Measurements from ENCODE around the gene FURIN. TPM values are rescaled to one million over a fixed set of nuclear protein-coding genes. Genes with fewer than 3 reads are reported as not detected.

FURIN gene
- total and polyA plus RNA-seq, 9 of the 15 experiments (the other 6 are each of a cell fraction or from before 2014, with no cell fraction given), result 0.92 to 99.9 (median 34.8) TPM

- FAIRE-seq, result no peak
- ChIA-PET POLR2A (interaction anchor here (0.6 to 1.4 kb wide), 6 partner anchors 11 to 296 kb away, joined by 3 to 4 read pairs (median 3); no protein-coding TSS in a partner anchor), CTCF (ENCODE audit: low intra/inter-chr PET ratio) (no interaction called here)
- Histone ChIP-seq H3K4me1 (replicated peaks in 1 of 2; ENCODE audit: control insufficient read depth in 2 of 2, insufficient read depth in 2 of 2, low read length in 2 of 2) (peaks cover 6 to 35% of the 10 kb centered on the region in 2 experiments; a peak in 4 of 5 replicates), H3K27ac (ENCODE audit: extremely low read depth, low read depth, low read length) (no peak overlapping the region), H3K36me3 (ENCODE audit: control insufficient read depth, insufficient read depth, low read length) (no peaks in the 10 kb centered on the region), H3K4me2 (ENCODE audit: insufficient read depth, low read length) (no peak overlapping the region), H3K79me2 (ENCODE audit: control insufficient read depth, insufficient read depth, low read length) (no peaks in the 10 kb centered on the region), H3K9me1 (ENCODE audit: control insufficient read depth, insufficient read depth, low read length) (no peaks in the 10 kb centered on the region), H3K9ac (ENCODE audit: insufficient read depth in 1 of 2, low read depth in 2 of 2, low read length in 2 of 2) (no peak overlapping the region), H3K4me3 (no peak overlapping the region), H3K27me3 (ENCODE audit: control insufficient read depth in 2 of 2, insufficient read depth in 2 of 2, low read length in 2 of 2) (no peaks in the 10 kb centered on the region), H2AFZ (ENCODE audit: low read depth, low read length) (no peak overlapping the region), H3K9me3 (replicated peaks; ENCODE audit: control insufficient read depth, insufficient read depth, low read depth, low read length) (no peaks in the 10 kb centered on the region; the same call in 1 of the 2 replicates), H4K20me1 (replicated peaks; ENCODE audit: control insufficient read depth, insufficient read depth, low read length) (no peaks in the 10 kb centered on the region)
- ATAC-seq, result no peak
- in situ Hi-C loops (cut with MboI) (no loop called here), intact Hi-C loops (cut with micrococcal nuclease) (no loop called here)
- BruUV-seq (replicated peaks), result no TSS peak
- WGBS (ENCODE audit: insufficient coverage, low coverage, missing lambda C conversion rate), result 77% methylated on average over 10 of the region's 20 CpGs
- DNase-seq (ENCODE audit: extremely low read depth in 1 of 4, low spot score in 3 of 4), result no peak
- TF ChIP-seq KDM5B (IDR thresholded peaks at IDR 0.05; ENCODE audit: insufficient replicate concordance, low read depth, low read length) (no peak), OTX1 (CRISPR knock-in tag; IDR thresholded peaks at IDR 0.05) (no peak), IRF9 (tag; IDR thresholded peaks at IDR 0.05) (no peak), BCOR (IDR thresholded peaks at IDR 0.05) (no peak), ZNF707 (CRISPR knock-in tag; conservative IDR thresholded peaks at IDR 0.05) (no peak), DPF2 (IDR thresholded peaks at IDR 0.05) (no peak), CHD7 (IDR thresholded peaks at IDR 0.05; ENCODE audit: low read depth, low read length) (no peak), FOXM1 (IDR thresholded peaks at IDR 0.05; ENCODE audit: low read depth) (no peak), FOXM1 (CRISPR knock-in tag; IDR thresholded peaks at IDR 0.05; ENCODE audit: low read depth) (no peak)
Observed at GRCh38 chr15:90826886-90827435, 41.4 kb upstream of the FURIN start.

All from K562 (cell line).